H1 (cell line): ENCODE results near the gene ATP7A. TPM values are rescaled to one million over a fixed set of nuclear protein-coding genes. Genes with fewer than 3 reads are reported as not detected.

Experiments
- CTCF ChIA-PET: fragments of 300-600 bp; sonication (Branson Sonifier 250); formaldehyde crosslinking; loops from one replicate; lab custom pipeline; 2021; ENCODE audit not compliant: partially characterized antibody; lab: Charles Lee
- POLR2A ChIA-PET: fragments of 300-600 bp; sonication (Branson Sonifier 250); formaldehyde crosslinking; loops from one replicate; lab custom pipeline; 2021; ENCODE audit warnings: inconsistent platforms; ENCODE audit not compliant: partially characterized antibody; lab: Charles Lee
- DNase-seq, 2 experiments: peaks; one replicate each; pipeline versions ENCODE4 v3.0.0 to v3.0.0-alpha.2; 2010 to 2022; ENCODE audit warnings: low spot score in 2 of 2, low read depth in 1 of 2, mixed read lengths in 1 of 2
- FAIRE-seq: peaks from 2 replicates; lab custom pipeline; 2011; peaks lifted over from hg19 to GRCh38; lab: Jason Lieb, UNC
- H2AFZ ChIP-seq: 2 replicates; pipeline ENCODE4 v1.8.1; 2012; ENCODE audit warnings: low read length, inconsistent platforms
- H2AK5ac ChIP-seq: 2 replicates; pipeline ENCODE4 v1.6.1; 2013; ENCODE audit warnings: low read depth, low read length
- H2BK120ac ChIP-seq: replicated peaks from 2 replicates; pipeline ENCODE3; 2013; ENCODE audit warnings: low read depth, low read length, inconsistent platforms
- H2BK12ac ChIP-seq: 2 replicates; pipeline ENCODE4 v1.6.1; 2013; ENCODE audit warnings: low read depth, low read length
- H2BK15ac ChIP-seq: 2 replicates; pipeline ENCODE4 v1.6.1; 2013; ENCODE audit warnings: low read length
- H2BK20ac ChIP-seq: 2 replicates; pipeline ENCODE4 v1.6.1; 2013; ENCODE audit warnings: low read length
- H2BK5ac ChIP-seq: 2 replicates; pipeline ENCODE4 v1.6.1; 2013; ENCODE audit warnings: low read depth, low read length
- H3K14ac ChIP-seq: 2 replicates; pipeline ENCODE4 v1.6.1; 2013; ENCODE audit warnings: inconsistent platforms; ENCODE audit not compliant: insufficient read length
- H3K18ac ChIP-seq: 2 replicates; pipeline ENCODE4 v1.6.1; 2013; ENCODE audit warnings: low read length; ENCODE audit errors: extremely low read depth
- H3K23ac ChIP-seq: 2 replicates; pipeline ENCODE4 v1.6.1; 2013; ENCODE audit warnings: inconsistent platforms; ENCODE audit not compliant: insufficient read length
- H3K23me2 ChIP-seq: 2 replicates; pipeline ENCODE4 v1.6.1; 2013; ENCODE audit warnings: low read depth, low read length
- H3K27ac ChIP-seq: 2 replicates; pipeline ENCODE4 v1.6.1; 2011; ENCODE audit warnings: low read depth, low read length, inconsistent platforms
- H3K27me3 ChIP-seq, 4 experiments: replicated peaks in 1 of 4; 1 replicate in 1 of 4; 2 replicates in 3 of 4; pipeline versions ENCODE4 v1.6.1 to v1.8.1; 2011 to 2013; ENCODE audit warnings: low read length in 3 of 4, mild to moderate bottlenecking in 3 of 4, inconsistent platforms in 2 of 4, mixed read lengths in 2 of 4, moderate library complexity in 1 of 4; ENCODE audit not compliant: control insufficient read depth in 3 of 4, insufficient read depth in 3 of 4; ENCODE audit errors: extremely low read depth in 1 of 4
- H3K36me3 ChIP-seq, 4 experiments: 2 replicates each; pipeline versions ENCODE4 v1.6.1 to v1.8.1; 2011 to 2013; ENCODE audit warnings: mild to moderate bottlenecking in 4 of 4, low read length in 3 of 4, moderate library complexity in 2 of 4, control low read depth in 1 of 4, inconsistent platforms in 1 of 4; ENCODE audit not compliant: insufficient read depth in 4 of 4, control insufficient read depth in 2 of 4
- H3K4ac ChIP-seq: replicated peaks from 2 replicates; pipeline ENCODE3; 2013; ENCODE audit warnings: low read length, low read depth, mixed read lengths, inconsistent platforms; ENCODE audit not compliant: insufficient read length
- H3K4me1 ChIP-seq, 4 experiments: replicated peaks in 1 of 4; 1 replicate in 1 of 4; 2 replicates in 3 of 4; pipeline versions ENCODE4 v1.6.1 to v1.8.1; 2011 to 2013; ENCODE audit warnings: low read length in 3 of 4, inconsistent platforms in 2 of 4, mixed read lengths in 1 of 4; ENCODE audit not compliant: insufficient read depth in 4 of 4, control insufficient read depth in 3 of 4
- H3K4me2 ChIP-seq, 2 experiments: 2 replicates each; pipeline versions ENCODE4 v1.6.1 to v1.8.1; 2011 to 2013; ENCODE audit warnings: low read depth in 2 of 2, low read length in 2 of 2, control low read depth in 1 of 2, inconsistent platforms in 1 of 2, mild to moderate bottlenecking in 1 of 2; ENCODE audit not compliant: insufficient read depth in 1 of 2
- H3K4me3 ChIP-seq, 4 experiments: fragments of 200-600, 300-600 bp in 1 of 4; sonication (generic), shearing (Covaris generic), sonication (Bioruptor Twin) in 1 of 4; 2 replicates each; pipeline versions ENCODE4 v1.5.1 to v1.8.1; 2011 to 2016; ENCODE audit warnings: low read length in 4 of 4, low read depth in 3 of 4, control low read depth in 2 of 4, inconsistent platforms in 2 of 4, mild to moderate bottlenecking in 2 of 4, mixed read lengths in 1 of 4, moderate library complexity in 1 of 4; ENCODE audit not compliant: insufficient read depth in 2 of 4; ENCODE audit errors: extremely low read depth in 1 of 4
- H3K56ac ChIP-seq: replicated peaks from 2 replicates; pipeline ENCODE3; 2013; ENCODE audit warnings: low read depth, mild to moderate bottlenecking, mixed read lengths, low read length, inconsistent platforms; ENCODE audit not compliant: insufficient read length
- H3K79me1 ChIP-seq: 2 replicates; pipeline ENCODE4 v1.6.1; 2013; ENCODE audit warnings: low read depth, low read length, control low read depth
- H3K79me2 ChIP-seq, 2 experiments: 2 replicates each; pipeline versions ENCODE4 v1.6.1 to v1.8.1; 2012 to 2013; ENCODE audit warnings: low read length in 2 of 2, mild to moderate bottlenecking in 2 of 2, inconsistent platforms in 1 of 2; ENCODE audit not compliant: insufficient read depth in 2 of 2, control insufficient read depth in 1 of 2
- H3K9ac ChIP-seq, 4 experiments: replicated peaks in 1 of 4; 1 replicate in 1 of 4; 2 replicates in 3 of 4; pipeline versions ENCODE4 v1.6.1 to v1.8.1; 2011 to 2013; ENCODE audit warnings: low read depth in 3 of 4, low read length in 3 of 4, control low read depth in 2 of 4, mild to moderate bottlenecking in 2 of 4, moderate library complexity in 2 of 4, inconsistent platforms in 1 of 4; ENCODE audit errors: extremely low read depth in 1 of 4
- H3K9me3 ChIP-seq, 2 experiments: 2 replicates each; pipeline versions ENCODE4 v1.6.1 to v1.8.1; 2012 to 2013; ENCODE audit warnings: mild to moderate bottlenecking in 2 of 2, moderate library complexity in 2 of 2, control low read depth in 1 of 2, inconsistent platforms in 1 of 2, low read depth in 1 of 2, low read length in 1 of 2, mixed read lengths in 1 of 2; ENCODE audit not compliant: insufficient read depth in 2 of 2
- H4K20me1 ChIP-seq, 2 experiments: replicated peaks in 1 of 2; 2 replicates each; pipeline versions ENCODE3 to v1.8.1; 2011 to 2013; ENCODE audit warnings: inconsistent platforms in 2 of 2, low read length in 2 of 2, mild to moderate bottlenecking in 1 of 2; ENCODE audit not compliant: insufficient read depth in 2 of 2, control insufficient read depth in 1 of 2
- H4K5ac ChIP-seq: 2 replicates; pipeline ENCODE4 v1.6.1; 2013; ENCODE audit warnings: low read length, low read depth, mixed read lengths, inconsistent platforms; ENCODE audit not compliant: insufficient read length
- H4K8ac ChIP-seq: 2 replicates; pipeline ENCODE4 v1.8.0; 2013; ENCODE audit warnings: mild to moderate bottlenecking, moderate library complexity, low read length, inconsistent platforms; ENCODE audit not compliant: insufficient read depth; ENCODE audit errors: extremely low read depth
- H4K91ac ChIP-seq: replicated peaks from 2 replicates; pipeline ENCODE3; 2013; ENCODE audit warnings: low read length, mixed read lengths, inconsistent platforms; ENCODE audit not compliant: insufficient read length
- BCL11A ChIP-seq, 2 experiments: IDR thresholded peaks; one replicate each; pipeline ENCODE4 v1.6.1; 2011; ENCODE audit warnings: low read depth in 2 of 2, low read length in 2 of 2, mild to moderate bottlenecking in 2 of 2
- CBX8 ChIP-seq: fragments of 300-800, 300-1000 bp; sonication (generic); IDR thresholded peaks from 2 replicates; pipeline ENCODE4 v1.7.1; 2016; ENCODE audit warnings: low read depth, low read length, borderline replicate concordance
- EP300 ChIP-seq, 2 experiments: IDR thresholded peaks; 1 replicate in 1 of 2; 2 replicates in 1 of 2; pipeline ENCODE4 v1.6.1; 2011 to 2012; ENCODE audit warnings: low read depth in 2 of 2, low read length in 2 of 2, mild to moderate bottlenecking in 2 of 2, borderline replicate concordance in 1 of 2, inconsistent platforms in 1 of 2, moderate library complexity in 1 of 2
- HDAC2 ChIP-seq, 2 experiments: fragments of 300-600 bp in 1 of 2; sonication (generic) in 1 of 2; IDR thresholded peaks; 2 replicates each; pipeline ENCODE4 v1.6.1; 2011 to 2012; ENCODE audit warnings: low read depth in 2 of 2, low read length in 2 of 2, mild to moderate bottlenecking in 2 of 2, moderate library complexity in 2 of 2, borderline replicate concordance in 1 of 2, inconsistent platforms in 1 of 2
- JUND ChIP-seq: IDR thresholded peaks from 2 replicates; pipeline ENCODE4 v1.6.1; 2011; ENCODE audit warnings: mild to moderate bottlenecking, improper control_type of control experiment, low read length
- NANOG ChIP-seq: IDR thresholded peaks from 2 replicates; pipeline ENCODE4 v1.6.1; 2011; ENCODE audit warnings: low read length, low read depth, mild to moderate bottlenecking, inconsistent platforms; ENCODE audit not compliant: insufficient read depth, poor library complexity, severe bottlenecking
- POLR2AphosphoS5 ChIP-seq: IDR thresholded peaks from 2 replicates; pipeline ENCODE4 v1.6.1; 2011; ENCODE audit warnings: low read depth, low read length
- SAP30 ChIP-seq: fragments of 300-600 bp; sonication (generic); IDR thresholded peaks from 2 replicates; pipeline ENCODE4 v1.7.1; 2012; ENCODE audit warnings: low read length, moderate library complexity, mild to moderate bottlenecking, inconsistent platforms; ENCODE audit not compliant: insufficient read depth, insufficient replicate concordance
- SIRT6 ChIP-seq: IDR thresholded peaks from one replicate; pipeline ENCODE4 v1.7.1; 2012; ENCODE audit warnings: low read length, inconsistent platforms
- SP4 ChIP-seq: IDR thresholded peaks from 2 replicates; pipeline ENCODE4 v1.6.1; 2012; ENCODE audit warnings: low read length, inconsistent platforms
- TCF12 ChIP-seq: IDR thresholded peaks from 2 replicates; pipeline ENCODE4 v1.6.1; 2011; ENCODE audit warnings: low read depth, mild to moderate bottlenecking, low read length
- TEAD4 ChIP-seq: IDR thresholded peaks from 2 replicates; pipeline ENCODE4 v1.6.1; 2012; ENCODE audit warnings: low read depth, low read length, inconsistent platforms, mixed read lengths
- WGBS, 2 experiments: shearing (Covaris generic) in 1 of 2; methylation state at CpG; one replicate each; pipeline versions ENCODE4 v1.1.6 to v1.1.7; 2013 to 2015; ENCODE audit warnings: low lambda C conversion rate in 2 of 2, mixed read lengths in 2 of 2, inconsistent platforms in 1 of 2, low coverage in 1 of 2, missing lambda C conversion rate in 1 of 2; ENCODE audit not compliant: insufficient replicate concordance in 2 of 2, insufficient coverage in 1 of 2, insufficient read length in 1 of 2; ENCODE audit errors: extremely low coverage in 1 of 2, missing lambda C conversion rate in 1 of 2; 5-methylcytosine and 5-hydroxymethylcytosine counted together
- polyA plus RNA-seq, 7 experiments: library from polyadenylated mRNA; depleted of rRNA in 3 of 7; stranded (reverse) in 5 of 7; unstranded in 2 of 7; fragments of >200 nt in 5 of 7; fragments of 200-250 nt in 2 of 7; gene quantifications; 1 replicate in 5 of 7; 2 replicates in 1 of 7; 4 replicates in 1 of 7; pipeline versions ENCODE4 v1.2.1 to v1.2.3, GENCODE V29; 2011 to 2013; ENCODE audit warnings: missing spikeins in 2 of 7, mixed read lengths in 2 of 7
- total RNA-seq: library from RNA; stranded (reverse); fragmentation: NEBNext Ultra II Directional; extraction: Animal tissue kit (Norgen Biotek cat#: 25700); gene quantifications from 2 replicates; pipeline ENCODE4 v1.2.1, GENCODE V29; 2021

The ATP7A gene
- total and polyA plus RNA-seq, 2 of the 8 experiments (the other 6 are each of a cell fraction or from before 2014, with no cell fraction given): 0.73 to 2.8 TPM

DNA sequence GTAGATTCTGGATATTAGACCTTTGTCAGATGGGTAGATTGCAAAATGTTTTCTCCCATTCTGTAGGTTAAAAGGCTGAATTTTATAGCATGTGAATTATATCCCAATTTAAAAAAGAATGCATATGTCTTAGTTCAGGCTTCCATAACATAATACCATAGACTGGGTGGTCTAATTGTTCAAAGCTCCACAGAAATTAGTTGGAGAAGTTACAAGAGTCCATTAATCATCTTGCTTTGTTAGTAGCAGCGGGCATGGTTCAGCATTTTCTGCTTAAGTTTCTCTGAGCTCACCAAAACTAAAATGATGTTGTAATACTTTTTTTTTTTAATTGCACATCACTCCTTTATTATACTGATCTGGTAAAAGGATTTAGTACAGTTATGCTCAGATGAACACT is 57.1 kb downstream of the ATP7A start:
- TF ChIP-seq TCF12: no peak
- no peak for TF ChIP-seq SIRT6
- TF ChIP-seq EP300 (IDR thresholded peaks at IDR 0.05; ENCODE audit: borderline replicate concordance in 1 of 2, low read depth in 2 of 2, low read length in 2 of 2): no peak
- TF ChIP-seq JUND: no peak
- no peak for TF ChIP-seq TEAD4
- TF ChIP-seq HDAC2 (IDR thresholded peaks at IDR 0.05; ENCODE audit: borderline replicate concordance in 1 of 2, low read depth in 2 of 2, low read length in 2 of 2): no peak
- TF ChIP-seq BCL11A (IDR thresholded peaks at IDR 0.05; ENCODE audit: low read depth in 2 of 2, low read length in 2 of 2): no peak
- no peak for TF ChIP-seq NANOG
- TF ChIP-seq POLR2AphosphoS5: no peak
- no peak for TF ChIP-seq SAP30
- no peak for TF ChIP-seq SP4
- TF ChIP-seq CBX8: no peak
- no peak overlapping the region for H2BK15ac ChIP-seq
- FAIRE-seq: no peak

More for the DNA sequence above, 57.1 kb downstream of the ATP7A start:
- no peak overlapping the region for H4K8ac ChIP-seq
- no peak overlapping the region for H2BK120ac ChIP-seq
- H2BK12ac ChIP-seq: no peak overlapping the region
- ChIA-PET CTCF (interaction anchor here (0.6 kb wide), 1 partner anchor 292 kb away, joined by 3 read pairs; no protein-coding TSS in a partner anchor), POLR2A (no interaction called here)
- no peak overlapping the region for H3K4ac ChIP-seq
- no peak overlapping the region for H3K23ac ChIP-seq
- H3K18ac ChIP-seq: no peak overlapping the region
- H4K20me1 ChIP-seq: no peaks in the 10 kb centered on the region
- H3K14ac ChIP-seq: no peak overlapping the region
- no peaks in the 10 kb centered on the region for H3K9me3 ChIP-seq
- 100% methylated on average over 1 of the region's 1 CpG; no CpG with 5 or more reads in 1 of the 2 experiments for WGBS, 2 experiments
- no peak overlapping the region for H3K56ac ChIP-seq
- no peak overlapping the region for H2BK20ac ChIP-seq
- H2AK5ac ChIP-seq: no peak overlapping the region
- H4K91ac ChIP-seq: no peak overlapping the region
- H3K4me2 ChIP-seq: no peak overlapping the region
- H3K9ac ChIP-seq: no peak overlapping the region
- H4K5ac ChIP-seq: no peak overlapping the region
- no peaks in the 10 kb centered on the region; the same call in 1 of the 2 replicates for H3K23me2 ChIP-seq
- H2BK5ac ChIP-seq: no peak overlapping the region
- no peak for DNase-seq
- no peaks in the 10 kb centered on the region for H3K4me1 ChIP-seq
- H2AFZ ChIP-seq: no peak overlapping the region
- H3K79me1 ChIP-seq: no peaks in the 10 kb centered on the region
- H3K79me2 ChIP-seq: no peaks in the 10 kb centered on the region
- no peaks in the 10 kb centered on the region for H3K27me3 ChIP-seq
- H3K4me3 ChIP-seq: no peak overlapping the region
- H3K36me3 ChIP-seq: no peaks in the 10 kb centered on the region
- no peak overlapping the region for H3K27ac ChIP-seq
